Right lobe of liver (tissue), 6 donors: ENCODE measurements around the gene PRAMEF26. TPM values are rescaled to one million over a fixed set of nuclear protein-coding genes. Genes with fewer than 3 reads are reported as not detected.
"Not testable (repeated sequence)": the region's sequence is repeated elsewhere in the genome, so short reads cannot be mapped to it uniquely, and the experiment has no call there.

Experiments used
- ATAC-seq, 4 donors: fragments of 200-7000 bp; cut with Tn5 transposase; one replicate each; pipeline ENCODE4 v1.9.1; 2020; ENCODE audit warnings: mild to moderate bottlenecking in 4 of 4, moderate library complexity in 4 of 4
- DNase-seq, 3 donors: peaks; one replicate each; pipeline ENCODE4 v3.0.0-alpha.2; 2020
- H3K27ac ChIP-seq, 3 donors: fragments of 200-600 bp; one replicate each; pipeline ENCODE4 v1.8.0; 2022
- H3K27me3 ChIP-seq, 2 donors: fragments of 200-600 bp; one replicate each; pipeline ENCODE4 v1.8.0; 2022
- H3K36me3 ChIP-seq, 4 donors: fragments of 200-600 bp; sonication (generic) in 1 of 4; one replicate each; pipeline versions ENCODE4 v1.5.1 to v1.8.0; 2017 to 2022; ENCODE audit warnings: control low read depth in 1 of 4
- H3K4me1 ChIP-seq, 4 donors: fragments of 200-600 bp; sonication (generic) in 1 of 4; one replicate each; pipeline versions ENCODE4 v1.5.1 to v1.8.0; 2017 to 2022; ENCODE audit warnings: control low read depth in 1 of 4
- H3K4me3 ChIP-seq, 3 donors: fragments of 200-600 bp; one replicate each; pipeline ENCODE4 v1.8.0; 2022
- H3K9me3 ChIP-seq, 4 donors: fragments of 200-600 bp; sonication (generic) in 1 of 4; one replicate each; pipeline versions ENCODE4 v1.5.1 to v1.8.0; 2017 to 2022; ENCODE audit warnings: control low read depth in 1 of 4
- WGBS: methylation state at CpG from one replicate; pipeline ENCODE4 v1.1.6; 2018; ENCODE audit warnings: low coverage, low lambda C conversion rate; ENCODE audit not compliant: insufficient coverage; ENCODE audit errors: missing lambda C conversion rate; 5-methylcytosine and 5-hydroxymethylcytosine counted together
- intact Hi-C, 2 donors: fragments of 100-400 bp; cut with DNase I; formaldehyde crosslinking; loops; one replicate each; pipeline versions ENCODE4 v1.11.2 to v1.14.1; 2022
- long read RNA-seq: library from polyadenylated mRNA; unstranded; transcript quantifications from one replicate; pipeline ENCODE4 v2.0.0, GENCODE V29; 2019
- total RNA-seq, 6 experiments: library from RNA; depleted of rRNA in 2 of 6; stranded (reverse); fragments of >200 nt in 2 of 6; fragmentation: NEBNext Ultra II Directional in 3 of 6; extraction: Animal tissue kit (Norgen Biotek cat#: 25700) in 3 of 6; gene quantifications; one replicate each; pipeline versions ENCODE4 v1.1.0 to v1.2.4, GENCODE V29; 2016 to 2023
- donor health status: DM: no; HTN: yes; CAD: no.
- donor health status: DM: no; HTN: no; CAD: no.
- donor health status: DM: no; HTN: no; CAD: no.
- donor health status: DM: no; HTN: yes; CAD: no.
- donor health status: DM: no; HTN: yes; CAD: no.

The PRAMEF26 gene
- not detected for total RNA-seq
- long read RNA-seq, result 0 reads

DNA sequence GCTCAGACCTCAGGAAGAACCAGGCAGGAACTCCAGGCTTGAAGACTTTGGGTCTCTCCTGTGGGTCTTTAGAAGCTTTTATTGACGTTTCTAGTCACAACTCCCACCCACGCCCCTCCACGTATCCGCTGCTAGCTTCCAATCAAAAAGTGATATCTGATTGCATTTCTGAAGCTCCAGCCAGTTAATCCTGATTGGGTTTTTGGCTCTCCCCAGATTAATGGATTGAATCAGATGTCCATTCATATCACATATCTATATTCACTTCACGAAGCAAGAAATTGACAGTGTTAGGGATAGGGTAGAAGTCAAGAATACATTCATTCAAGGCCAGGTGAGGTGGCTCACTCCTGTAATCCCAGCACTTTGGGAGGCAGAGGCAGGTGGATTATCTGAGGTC, at the start of gene PRAMEF26:
Gene PRAMEF26, minus strand, starts transcription at position 101 of the 400 bp plus-strand sequence. CDS start 2,914 bp downstream, outside the sequence.
- H3K36me3 ChIP-seq, H3K27ac ChIP-seq, H3K9me3 ChIP-seq, H3K27me3 ChIP-seq, DNase-seq, ATAC-seq, H3K4me3 ChIP-seq, H3K4me1 ChIP-seq, intact Hi-C loops: not testable (repeated sequence)
- WGBS, result no CpG with 5 or more reads among the region's 5 CpGs

DNA sequence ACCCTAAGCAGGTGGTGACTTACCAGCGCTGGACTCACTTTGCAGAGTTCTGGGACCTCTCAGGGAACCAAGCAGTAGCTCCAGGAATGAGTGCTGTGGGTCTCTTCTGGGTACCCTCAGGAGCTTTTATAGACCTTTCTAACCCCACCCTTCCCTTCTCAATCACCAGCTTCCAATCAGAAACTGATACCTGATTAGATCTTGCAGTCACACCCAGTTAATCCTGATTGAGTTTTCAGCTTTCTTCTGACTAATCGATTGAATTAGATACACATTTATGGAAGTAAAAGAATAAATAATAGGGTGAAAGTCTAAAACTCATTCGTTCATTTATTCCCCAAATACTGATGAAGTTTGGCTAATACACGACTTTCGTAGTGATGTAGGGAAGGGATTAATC, 45.5 kb upstream of the PRAMEF26 start, which contains the start of gene PRAMEF13:
Gene PRAMEF13, minus strand, starts transcription at position 101 of the 400 bp plus-strand sequence. CDS start 1,820 bp downstream, outside the sequence.
- DNase-seq, H3K9me3 ChIP-seq, H3K27ac ChIP-seq, H3K4me3 ChIP-seq, H3K4me1 ChIP-seq, H3K36me3 ChIP-seq, H3K27me3 ChIP-seq, intact Hi-C loops, ATAC-seq: not testable (repeated sequence)
- WGBS, result 88% methylated on average over 1 of the region's 5 CpGs

DNA sequence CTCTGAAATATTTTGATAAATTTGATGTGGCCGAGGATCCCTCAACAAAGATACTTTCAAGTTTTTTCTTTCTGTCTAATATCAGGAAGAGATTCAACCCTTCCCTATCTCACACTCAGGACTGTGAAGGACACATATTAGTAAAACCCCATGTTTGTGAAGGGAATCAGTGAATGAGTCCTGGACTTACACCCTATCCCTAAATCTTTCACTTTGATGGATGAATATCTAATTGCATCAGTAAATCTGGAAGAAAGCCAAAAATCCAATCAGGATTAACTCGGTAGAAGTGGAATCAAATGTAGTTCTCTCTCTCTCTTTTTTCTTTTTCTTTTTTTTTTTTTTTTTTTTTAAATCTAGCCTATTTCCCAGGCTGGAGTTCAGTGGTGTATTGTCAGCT, 15.7 kb upstream of the PRAMEF26 start, which contains the start of gene PRAMEF9:
Gene PRAMEF9, plus strand, starts transcription at position 301 of the 400 bp plus-strand sequence. CDS start 3,433 bp downstream, outside the sequence.
- H3K4me1 ChIP-seq, H3K36me3 ChIP-seq, H3K9me3 ChIP-seq, H3K27ac ChIP-seq, ATAC-seq, H3K27me3 ChIP-seq, DNase-seq, H3K4me3 ChIP-seq, intact Hi-C loops: not testable (repeated sequence)
- WGBS, result 48% methylated on average over 2 of the region's 2 CpGs

GRCh38 chr1:13165531-13165930, 9.7 kb upstream of the PRAMEF26 start, which contains the start of gene HNRNPCL4:
TSS of gene HNRNPCL4 (minus strand) at chr1:13165631. CDS start at chr1:13165467, 164 bp downstream.
- H3K27ac ChIP-seq, H3K4me1 ChIP-seq, intact Hi-C loops, ATAC-seq, H3K27me3 ChIP-seq, H3K4me3 ChIP-seq, H3K9me3 ChIP-seq, DNase-seq, H3K36me3 ChIP-seq: not testable (repeated sequence)
- no CpG with 5 or more reads among the region's 8 CpGs for WGBS

- H3K4me1 ChIP-seq, H3K36me3 ChIP-seq, DNase-seq, H3K27ac ChIP-seq, H3K9me3 ChIP-seq, intact Hi-C loops, H3K4me3 ChIP-seq, ATAC-seq, H3K27me3 ChIP-seq: not testable (repeated sequence)
- 84% methylated on average over 6 of the region's 6 CpGs for WGBS
These were observed 39.1 kb downstream of the PRAMEF26 start, which contains the start of gene HNRNPCL2 for GRCh38 chr1:13116754-13117153. TSS of gene HNRNPCL2 (minus strand) at chr1:13116854. CDS start at chr1:13116400, 454 bp downstream.

Other genes with a start within 250 kb of the PRAMEF26 start
- under 1 TPM in 1 of 6 experiments, not detected in 5; 0.16 TPM for gene PRAMEF7, start 239.4 kb downstream of the PRAMEF26 start, total RNA-seq
- gene PRAMEF6, start 208.4 kb downstream of the PRAMEF26 start, total RNA-seq, result not detected
- not detected for gene PRAMEF27, start 99.4 kb downstream of the PRAMEF26 start, total RNA-seq
- gene HNRNPCL3, start 95.2 kb downstream of the PRAMEF26 start, total RNA-seq, result not detected
- not detected for gene PRAMEF25, start 85.2 kb downstream of the PRAMEF26 start, total RNA-seq
- not detected for gene HNRNPCL2, start 39.2 kb downstream of the PRAMEF26 start, total RNA-seq
- not detected for gene HNRNPCL4, start 9.6 kb upstream of the PRAMEF26 start, total RNA-seq
- gene PRAMEF9, start 15.8 kb upstream of the PRAMEF26 start, total RNA-seq, result not detected
- gene PRAMEF13, start 45.4 kb upstream of the PRAMEF26 start, total RNA-seq, result not detected
- gene PRAMEF18, start 70.1 kb upstream of the PRAMEF26 start, total RNA-seq, result not detected
- gene PRAMEF5, start 98.2 kb upstream of the PRAMEF26 start, total RNA-seq, result not detected
- gene PRAMEF8, start 129.1 kb upstream of the PRAMEF26 start, total RNA-seq, result under 1 TPM in 1 of 6 experiments, not detected in 5; 0.49 TPM
- 1 to 10 TPM in 2 of 6 experiments, under 1 TPM in 2, not detected in 2; 0.13 to 6.0 (median 1.8) TPM for gene PRAMEF33, start 147.5 kb upstream of the PRAMEF26 start, total RNA-seq
- gene PRAMEF15, start 159.6 kb upstream of the PRAMEF26 start, total RNA-seq, result not detected
- gene PRAMEF14, start 191.1 kb upstream of the PRAMEF26 start, total RNA-seq, result not detected
- gene PRAMEF19, start 215.9 kb upstream of the PRAMEF26 start, total RNA-seq, result not detected
- gene PRAMEF17, start 233.6 kb upstream of the PRAMEF26 start, total RNA-seq, result not detected